ENCODE measurements around the gene EAPP. TPM values are rescaled to one million over a fixed set of nuclear protein-coding genes. Genes with fewer than 3 reads are reported as not detected.
"Not testable (repeated sequence)": the region's sequence is repeated elsewhere in the genome, so short reads cannot be mapped to it uniquely, and the experiment has no call there.

The EAPP gene
- total RNA-seq, 1 donor from 2014 or later, result 39.8 TPM

DNA sequence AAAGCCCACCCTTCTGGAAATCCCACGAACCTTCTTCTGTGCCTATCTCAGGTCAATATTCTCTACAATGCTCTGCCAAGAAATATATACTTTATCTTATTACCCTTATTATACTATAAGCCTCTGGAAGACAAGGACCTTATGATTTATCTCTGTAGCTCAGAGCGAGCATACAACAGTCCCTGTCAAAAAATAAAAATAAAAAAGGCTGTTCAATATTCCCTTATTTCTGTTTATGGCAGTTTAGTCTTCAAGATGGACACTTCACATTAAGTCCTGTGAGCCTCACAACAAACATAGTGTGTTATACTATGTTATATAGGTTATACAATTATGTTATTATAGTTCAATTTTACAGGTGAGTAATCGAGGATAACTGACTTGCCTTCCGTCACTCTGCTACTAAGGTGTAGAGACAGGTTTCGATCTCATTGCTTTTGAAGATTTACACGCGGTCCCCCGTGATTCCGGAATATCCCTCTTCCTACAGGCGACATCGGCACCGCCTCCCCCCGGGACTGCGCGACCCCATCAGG is 562 bp downstream of the EAPP start:
- no peaks in the 10 kb centered on the region for H3K27me3 Mint-ChIP-seq
- H3K9me3 Mint-ChIP-seq (ENCODE audit: low read depth), result no peaks in the 10 kb centered on the region
- peaks cover 11% of the 10 kb centered on the region for H3K4me1 Mint-ChIP-seq (ENCODE audit: low read depth)
- peaks cover 7% of the 10 kb centered on the region for H3K36me3 Mint-ChIP-seq (ENCODE audit: insufficient read depth)
- peak overlapping the region; percentile 97 for H3K4me3 Mint-ChIP-seq (ENCODE audit: low read depth)
- TF ChIP-seq, protein P1, sequence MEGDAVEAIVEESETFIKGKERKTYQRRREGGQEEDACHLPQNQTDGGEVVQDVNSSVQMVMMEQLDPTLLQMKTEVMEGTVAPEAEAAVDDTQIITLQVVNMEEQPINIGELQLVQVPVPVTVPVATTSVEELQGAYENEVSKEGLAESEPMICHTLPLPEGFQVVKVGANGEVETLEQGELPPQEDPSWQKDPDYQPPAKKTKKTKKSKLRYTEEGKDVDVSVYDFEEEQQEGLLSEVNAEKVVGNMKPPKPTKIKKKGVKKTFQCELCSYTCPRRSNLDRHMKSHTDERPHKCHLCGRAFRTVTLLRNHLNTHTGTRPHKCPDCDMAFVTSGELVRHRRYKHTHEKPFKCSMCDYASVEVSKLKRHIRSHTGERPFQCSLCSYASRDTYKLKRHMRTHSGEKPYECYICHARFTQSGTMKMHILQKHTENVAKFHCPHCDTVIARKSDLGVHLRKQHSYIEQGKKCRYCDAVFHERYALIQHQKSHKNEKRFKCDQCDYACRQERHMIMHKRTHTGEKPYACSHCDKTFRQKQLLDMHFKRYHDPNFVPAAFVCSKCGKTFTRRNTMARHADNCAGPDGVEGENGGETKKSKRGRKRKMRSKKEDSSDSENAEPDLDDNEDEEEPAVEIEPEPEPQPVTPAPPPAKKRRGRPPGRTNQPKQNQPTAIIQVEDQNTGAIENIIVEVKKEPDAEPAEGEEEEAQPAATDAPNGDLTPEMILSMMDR (IDR thresholded peaks at IDR 0.05; ENCODE audit: unreplicated experiment), result no peak
- peak overlapping the region; percentile 100 for H3K27ac Mint-ChIP-seq
- no peak for DNase-seq (ENCODE audit: low spot score, unreplicated experiment)

GRCh38 chr14:34538096-34538495 is 1.4 kb downstream of the EAPP start:
- H3K27me3 Mint-ChIP-seq; DNase-seq (ENCODE audit: low spot score, unreplicated experiment); H3K27ac Mint-ChIP-seq; H3K9me3 Mint-ChIP-seq (ENCODE audit: low read depth): not testable (repeated sequence)
- Mint-ChIP-seq H3K4me3 (ENCODE audit: low read depth) (peak overlapping the region; percentile 26), H3K36me3 (ENCODE audit: insufficient read depth) (peaks cover 12% of the 10 kb centered on the region), H3K4me1 (ENCODE audit: low read depth) (peaks cover 11% of the 10 kb centered on the region)

DNA sequence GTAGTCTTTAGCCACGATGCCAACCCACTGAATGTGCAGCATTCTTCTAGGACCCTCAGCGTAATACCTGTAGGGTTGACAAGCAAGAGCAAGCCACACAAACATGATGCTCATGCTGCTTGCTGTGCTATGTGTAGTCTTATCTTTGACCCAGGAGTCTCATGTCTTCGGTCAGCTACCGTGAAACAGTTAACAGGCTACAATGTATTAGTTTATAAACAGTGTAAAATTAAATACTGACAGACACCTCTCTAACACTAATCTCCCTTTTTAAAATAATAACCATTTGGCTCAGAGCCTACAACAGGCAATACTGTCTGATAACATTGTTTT is 1.9 kb downstream of the EAPP start:
- Mint-ChIP-seq H3K27me3 (no peaks in the 10 kb centered on the region), H3K27ac (peak overlapping the region; percentile 29), H3K4me3 (ENCODE audit: low read depth) (no peak overlapping the region), H3K36me3 (ENCODE audit: insufficient read depth) (peaks cover 12% of the 10 kb centered on the region), H3K4me1 (ENCODE audit: low read depth) (peaks cover 11% of the 10 kb centered on the region), H3K9me3 (ENCODE audit: low read depth) (no peaks in the 10 kb centered on the region)
- TF ChIP-seq, protein P1 (IDR thresholded peaks at IDR 0.05; ENCODE audit: unreplicated experiment), result no peak
- no peak for DNase-seq (ENCODE audit: low spot score, unreplicated experiment)

DNA sequence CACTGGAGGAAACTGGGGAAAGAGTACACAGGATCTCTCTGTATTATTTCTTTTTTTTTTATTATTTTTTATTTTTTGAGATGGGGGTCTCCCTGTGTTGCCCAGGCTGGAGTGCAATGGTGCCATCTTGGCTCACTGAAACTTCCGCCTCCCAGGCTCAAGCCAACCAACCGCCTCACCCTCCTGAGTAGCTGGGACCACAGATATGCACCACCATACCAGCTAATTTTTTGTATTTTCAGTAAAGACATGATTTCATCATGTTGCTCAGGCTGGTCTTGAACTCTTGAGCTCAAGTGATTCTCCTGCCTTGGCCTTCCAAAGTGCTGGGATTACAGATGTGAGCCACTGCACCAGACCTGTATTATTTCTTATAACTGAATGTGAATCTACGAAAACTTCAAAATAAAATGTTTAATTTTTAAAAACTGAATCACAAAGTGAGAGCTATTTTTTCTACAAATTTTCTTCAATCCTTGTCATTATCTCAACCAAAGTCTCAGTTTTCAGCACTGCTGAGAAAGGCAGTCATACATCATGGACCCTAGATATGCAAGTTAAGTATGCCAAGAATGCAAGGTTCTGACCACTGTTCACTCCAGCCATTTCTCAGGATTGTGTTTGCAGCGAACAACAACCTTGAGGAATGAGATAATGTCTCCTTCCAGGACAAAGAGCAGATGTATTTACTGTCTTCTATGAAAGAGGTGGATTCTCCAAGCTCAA is 2.4 kb downstream of the EAPP start:
- no peaks in the 10 kb centered on the region for H3K27me3 Mint-ChIP-seq
- H3K27ac Mint-ChIP-seq, result peak overlapping the region; percentile 29
- H3K4me3 Mint-ChIP-seq (ENCODE audit: low read depth), result no peak overlapping the region

GRCh38 chr14:34527591-34527990 is 11.9 kb downstream of the EAPP start:
- Mint-ChIP-seq H3K27ac (no peak overlapping the region), H3K4me1 (ENCODE audit: low read depth) (no peaks in the 10 kb centered on the region), H3K27me3 (no peaks in the 10 kb centered on the region), H3K4me3 (ENCODE audit: low read depth) (no peak overlapping the region), H3K36me3 (ENCODE audit: insufficient read depth) (peaks cover 20% of the 10 kb centered on the region), H3K9me3 (ENCODE audit: low read depth) (no peaks in the 10 kb centered on the region)
- no peak for DNase-seq (ENCODE audit: low spot score, unreplicated experiment)
- TF ChIP-seq, protein P1 (IDR thresholded peaks at IDR 0.05; ENCODE audit: unreplicated experiment), result no peak

More for the DNA sequence above, 2.4 kb downstream of the EAPP start:
- Mint-ChIP-seq H3K36me3 (ENCODE audit: insufficient read depth) (peaks cover 13% of the 10 kb centered on the region), H3K9me3 (ENCODE audit: low read depth) (no peaks in the 10 kb centered on the region), H3K4me1 (ENCODE audit: low read depth) (peaks cover 11% of the 10 kb centered on the region)
- DNase-seq (ENCODE audit: low spot score, unreplicated experiment), result no peak
- TF ChIP-seq, protein P1 (IDR thresholded peaks at IDR 0.05; ENCODE audit: unreplicated experiment), result no peak

DNA sequence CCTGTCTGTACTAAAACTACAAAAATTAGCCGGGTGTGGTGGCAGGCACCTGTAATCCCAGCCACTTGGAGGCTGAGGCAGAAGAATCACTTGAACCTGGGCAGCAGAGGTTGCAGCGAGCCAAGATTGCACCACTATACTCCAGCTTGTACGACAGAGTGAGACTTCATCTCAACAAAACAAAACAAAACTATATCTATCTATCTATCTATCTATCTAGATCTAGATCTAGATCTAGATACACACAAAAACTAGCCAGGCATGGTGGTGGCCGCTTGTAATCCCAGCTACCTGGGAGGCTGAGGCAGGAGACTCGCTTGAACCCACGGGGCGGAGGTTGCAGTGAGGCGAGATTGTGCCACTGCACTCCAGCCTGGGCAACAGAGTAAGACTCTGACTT is 15.3 kb downstream of the EAPP start:
- DNase-seq (ENCODE audit: low spot score, unreplicated experiment); H3K27me3 Mint-ChIP-seq; H3K9me3 Mint-ChIP-seq (ENCODE audit: low read depth); H3K27ac Mint-ChIP-seq; H3K4me3 Mint-ChIP-seq (ENCODE audit: low read depth); H3K4me1 Mint-ChIP-seq (ENCODE audit: low read depth): not testable (repeated sequence)
- peaks cover 30% of the 10 kb centered on the region for H3K36me3 Mint-ChIP-seq (ENCODE audit: insufficient read depth)
